Thyroid gland (tissue), 4 donors: ENCODE measurements around the gene DPYSL3. TPM values are rescaled to one million over a fixed set of nuclear protein-coding genes. Genes with fewer than 3 reads are reported as not detected.

ENCODE experiments used
- DNase-seq, 2 donors: peaks; one replicate each; pipeline ENCODE4 v3.0.0-alpha.2; 2019
- H3K27ac ChIP-seq, 3 donors: fragments of 200-600 bp; sonication (generic); 1 replicate in 2 of 3; 2 replicates in 1 of 3; pipeline ENCODE4 v1.5.1; 2016 to 2019; ENCODE audit warnings: mild to moderate bottlenecking in 1 of 3, moderate library complexity in 1 of 3
- H3K27me3 ChIP-seq: fragments of 200-600 bp; sonication (generic); one replicate; pipeline ENCODE4 v1.5.1; 2019
- H3K36me3 ChIP-seq, 2 donors: fragments of 200-600 bp; sonication (generic); one replicate each; pipeline ENCODE4 v1.5.1; 2016 to 2019
- H3K4me1 ChIP-seq, 2 donors: fragments of 200-600 bp; sonication (generic); one replicate each; pipeline ENCODE4 v1.5.1; 2017 to 2019
- H3K4me3 ChIP-seq, 3 donors: fragments of 200-600 bp; sonication (generic); replicated peaks in 1 of 3; 1 replicate in 2 of 3; 2 replicates in 1 of 3; pipeline ENCODE4 v1.5.1; 2016; ENCODE audit warnings: mild to moderate bottlenecking in 1 of 3
- H3K9me3 ChIP-seq: fragments of 200-600 bp; sonication (generic); one replicate; pipeline ENCODE4 v1.5.1; 2017
- POLR2A ChIP-seq, 2 donors: fragments of 450-650 bp; IDR thresholded peaks; one replicate each; pipeline ENCODE4 v1.6.1; 2017; ENCODE audit warnings: antibody characterized with exemption in 2 of 2, mild to moderate bottlenecking in 2 of 2, moderate library complexity in 1 of 2
- WGBS, 2 donors: methylation state at CpG; one replicate each; pipeline ENCODE4 v1.1.5; 2017; 5-methylcytosine and 5-hydroxymethylcytosine counted together
- intact Hi-C: fragments of 100-400 bp; cut with DNase I; formaldehyde crosslinking; loops from one replicate; pipeline ENCODE4 v1.15.1; 2023
- total RNA-seq, 4 donors: library from RNA; depleted of rRNA; stranded (reverse); fragments of >200 nt; gene quantifications; one replicate each; pipeline ENCODE4 v1.2.3, GENCODE V29; 2016
- TF ChIP-seq, protein P1 (sequence below), 6 experiments: fragments of 200-600 bp in 3 of 6; fragments of 450-650 bp in 3 of 6; sonication (generic) in 3 of 6; IDR thresholded peaks; one replicate each; pipeline ENCODE4 v1.5.1; 2016 to 2019; ENCODE audit warnings: antibody characterized with exemption in 6 of 6, mild to moderate bottlenecking in 2 of 6, inconsistent platforms in 1 of 6, moderate library complexity in 1 of 6

The DPYSL3 gene
- total RNA-seq, 4 donors from 2014 or later, result 23.7 to 43.1 (median 28.0) TPM

GRCh38 chr5:147452165-147452811 lies 57.6 kb downstream of the DPYSL3 start:
- WGBS, 2 donors, result 28 to 36% methylated on average over 22 to 25 of the region's 25 CpGs
- H3K4me1 ChIP-seq, result peaks cover 3 to 20% of the 10 kb centered on the region in 2 donors
- TF ChIP-seq, protein P1, sequence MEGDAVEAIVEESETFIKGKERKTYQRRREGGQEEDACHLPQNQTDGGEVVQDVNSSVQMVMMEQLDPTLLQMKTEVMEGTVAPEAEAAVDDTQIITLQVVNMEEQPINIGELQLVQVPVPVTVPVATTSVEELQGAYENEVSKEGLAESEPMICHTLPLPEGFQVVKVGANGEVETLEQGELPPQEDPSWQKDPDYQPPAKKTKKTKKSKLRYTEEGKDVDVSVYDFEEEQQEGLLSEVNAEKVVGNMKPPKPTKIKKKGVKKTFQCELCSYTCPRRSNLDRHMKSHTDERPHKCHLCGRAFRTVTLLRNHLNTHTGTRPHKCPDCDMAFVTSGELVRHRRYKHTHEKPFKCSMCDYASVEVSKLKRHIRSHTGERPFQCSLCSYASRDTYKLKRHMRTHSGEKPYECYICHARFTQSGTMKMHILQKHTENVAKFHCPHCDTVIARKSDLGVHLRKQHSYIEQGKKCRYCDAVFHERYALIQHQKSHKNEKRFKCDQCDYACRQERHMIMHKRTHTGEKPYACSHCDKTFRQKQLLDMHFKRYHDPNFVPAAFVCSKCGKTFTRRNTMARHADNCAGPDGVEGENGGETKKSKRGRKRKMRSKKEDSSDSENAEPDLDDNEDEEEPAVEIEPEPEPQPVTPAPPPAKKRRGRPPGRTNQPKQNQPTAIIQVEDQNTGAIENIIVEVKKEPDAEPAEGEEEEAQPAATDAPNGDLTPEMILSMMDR (IDR thresholded peaks at IDR 0.05), result no peak
- TF ChIP-seq POLR2A (IDR thresholded peaks at IDR 0.05), result no peak
- peak overlapping the region in 1 of 3 donors; percentile 16 for H3K27ac ChIP-seq
- peak overlapping the region in 1 of 3 donors; percentile 56 for H3K4me3 ChIP-seq
- no peak for DNase-seq
- no peaks in the 10 kb centered on the region for H3K9me3 ChIP-seq
- no peaks in the 10 kb centered on the region for H3K36me3 ChIP-seq
- H3K27me3 ChIP-seq, result no peaks in the 10 kb centered on the region
- intact Hi-C loops, result loop anchor here (5.0 kb wide), 1 partner anchor 105 kb away; no protein-coding TSS in a partner anchor

DNA sequence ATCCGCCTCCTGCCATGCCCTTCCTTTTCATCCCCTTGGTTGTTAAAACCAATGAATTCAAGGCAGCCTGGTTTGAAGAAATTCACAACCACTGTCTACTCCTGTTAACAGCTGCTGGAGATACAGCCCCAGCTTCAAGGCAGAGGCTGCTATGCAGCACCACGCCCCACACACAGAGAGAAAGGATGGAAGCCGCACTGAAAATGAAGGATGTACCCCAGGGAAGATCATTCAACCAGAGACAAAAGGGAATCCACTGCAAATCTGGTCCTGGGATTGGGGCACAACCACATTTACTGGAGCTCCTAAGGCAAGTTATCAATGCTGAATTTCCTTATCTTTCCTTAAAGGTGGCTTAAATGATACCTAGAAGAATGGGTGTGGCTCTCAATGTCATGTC lies 58.7 kb downstream of the DPYSL3 start:
- no peak overlapping the region for H3K27ac ChIP-seq
- H3K36me3 ChIP-seq, result no peaks in the 10 kb centered on the region
- H3K9me3 ChIP-seq, result no peaks in the 10 kb centered on the region
- TF ChIP-seq, protein P1 (IDR thresholded peaks at IDR 0.05), result no peak
- TF ChIP-seq POLR2A (IDR thresholded peaks at IDR 0.05), result no peak
- H3K4me1 ChIP-seq, result peaks cover 3 to 20% of the 10 kb centered on the region in 2 donors
- no peak for DNase-seq
- intact Hi-C loops, result loop anchor here (5.0 kb wide), 1 partner anchor 106 kb away; no protein-coding TSS in a partner anchor
- no peak overlapping the region for H3K4me3 ChIP-seq
- WGBS, 2 donors, result 96 to 98% methylated on average over 3 of the region's 3 CpGs
- no peaks in the 10 kb centered on the region for H3K27me3 ChIP-seq

- no peak for DNase-seq
- no peak for TF ChIP-seq POLR2A (IDR thresholded peaks at IDR 0.05)
- TF ChIP-seq, protein P1 (IDR thresholded peaks at IDR 0.05), result no peak
- Histone ChIP-seq H3K27me3 (no peaks in the 10 kb centered on the region), H3K27ac (no peak overlapping the region), H3K36me3 (no peaks in the 10 kb centered on the region), H3K4me3 (no peak overlapping the region), H3K4me1 (peaks cover 3 to 20% of the 10 kb centered on the region in 2 donors), H3K9me3 (no peaks in the 10 kb centered on the region)
- intact Hi-C loops, result loop anchor here (5.0 kb wide), 1 partner anchor 107 kb away; no protein-coding TSS in a partner anchor
Measured at GRCh38 chr5:147450606-147451005, 59.3 kb downstream of the DPYSL3 start.

- Histone ChIP-seq H3K36me3 (no peaks in the 10 kb centered on the region), H3K27me3 (no peaks in the 10 kb centered on the region), H3K4me3 (no peak overlapping the region), H3K4me1 (peaks cover 3 to 16% of the 10 kb centered on the region in 2 donors), H3K27ac (no peak overlapping the region), H3K9me3 (no peaks in the 10 kb centered on the region)
- TF ChIP-seq, protein P1 (IDR thresholded peaks at IDR 0.05), result no peak
- TF ChIP-seq POLR2A (IDR thresholded peaks at IDR 0.05), result no peak
- no peak for DNase-seq
- WGBS, 2 donors, result 74 to 90% methylated on average over 1 of the region's 1 CpG
- intact Hi-C loops, result no loop called here
Measured at GRCh38 chr5:147448766-147449165, 61.1 kb downstream of the DPYSL3 start.

DNA sequence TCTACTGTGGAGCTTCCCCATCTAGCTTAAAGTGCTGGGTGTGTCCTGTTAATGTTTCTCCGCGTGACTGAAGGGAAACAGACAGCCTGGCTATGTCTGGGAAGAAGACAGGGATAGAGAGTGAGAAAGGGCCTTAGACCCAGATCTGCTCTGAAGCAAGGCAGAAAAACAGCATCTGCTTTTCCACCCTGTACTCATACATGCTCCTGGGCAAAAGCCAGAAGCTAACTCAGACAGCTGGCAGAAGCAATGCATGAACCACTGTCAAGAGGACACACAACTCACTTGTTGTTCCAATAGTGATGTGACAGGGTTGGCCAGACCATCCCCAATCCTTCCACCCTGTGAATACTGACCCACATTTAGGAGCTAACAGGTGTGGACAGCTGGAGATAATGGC lies 63.3 kb downstream of the DPYSL3 start:
- Histone ChIP-seq H3K4me1 (peaks cover 3 to 8% of the 10 kb centered on the region in 2 donors), H3K27ac (no peak overlapping the region), H3K9me3 (no peaks in the 10 kb centered on the region), H3K4me3 (no peak overlapping the region), H3K27me3 (no peaks in the 10 kb centered on the region), H3K36me3 (no peaks in the 10 kb centered on the region)
- WGBS, 2 donors, result 85 to 100% methylated on average over 2 of the region's 2 CpGs
- intact Hi-C loops, result no loop called here
- no peak for TF ChIP-seq POLR2A (IDR thresholded peaks at IDR 0.05)
- TF ChIP-seq, protein P1 (IDR thresholded peaks at IDR 0.05), result no peak
- no peak for DNase-seq
